GM18951 (cell line): Measurements from ENCODE around the gene MDH1.

Source experiments
- POLR2A ChIP-seq: IDR thresholded peaks from 4 replicates; pipeline ENCODE4 v1.6.1; 2011; ENCODE audit warnings: mild to moderate bottlenecking; ENCODE audit not compliant: insufficient read length, insufficient read depth; ENCODE audit errors: extremely low read depth
- in situ Hi-C: fragments of 300-500 bp; cut with MboI; formaldehyde crosslinking; loops from one replicate; pipeline ENCODE4 v1.12.0; 2022; ENCODE audit warnings: low sequenced_read_pairs, mixed read lengths, inconsistent platforms; ENCODE audit not compliant: unreplicated experiment

The MDH1 gene

GRCh38 chr2:63631501-63631900 is 42.7 kb downstream of the MDH1 start:
- no peak for TF ChIP-seq POLR2A
- in situ Hi-C loops: no loop called here

GRCh38 chr2:63632382-63632781 is 43.6 kb downstream of the MDH1 start:
- TF ChIP-seq POLR2A: no peak
- in situ Hi-C loops: no loop called here

GRCh38 chr2:63639344-63639743 is 50.6 kb downstream of the MDH1 start:
- in situ Hi-C loops: no loop called here
- TF ChIP-seq POLR2A: no peak

- TF ChIP-seq POLR2A: no peak
- in situ Hi-C loops: no loop called here
These were observed 54.2 kb downstream of the MDH1 start for GRCh38 chr2:63642946-63643345.

- in situ Hi-C loops: no loop called here
- TF ChIP-seq POLR2A: no peak
These were observed 54.7 kb downstream of the MDH1 start for GRCh38 chr2:63643486-63643885.

- TF ChIP-seq POLR2A: no peak
- in situ Hi-C loops: no loop called here
These were observed 59.9 kb downstream of the MDH1 start for GRCh38 chr2:63648632-63649031.

- no peak for TF ChIP-seq POLR2A
- in situ Hi-C loops: no loop called here
These were observed 61.1 kb downstream of the MDH1 start for GRCh38 chr2:63649829-63650228.

GRCh38 chr2:63650756-63651155 is 62.0 kb downstream of the MDH1 start:
- in situ Hi-C loops: no loop called here
- TF ChIP-seq POLR2A: no peak

- TF ChIP-seq POLR2A: no peak
- in situ Hi-C loops: no loop called here
These were observed 62.6 kb downstream of the MDH1 start for GRCh38 chr2:63651356-63651755.

- in situ Hi-C loops: no loop called here
- no peak for TF ChIP-seq POLR2A
These were observed 63.3 kb downstream of the MDH1 start for GRCh38 chr2:63651861-63652651.

GRCh38 chr2:63652652-63652985 is 63.9 kb downstream of the MDH1 start:
- TF ChIP-seq POLR2A: no peak
- in situ Hi-C loops: no loop called here

GRCh38 chr2:63654959-63655358 is 66.2 kb downstream of the MDH1 start:
- in situ Hi-C loops: no loop called here
- no peak for TF ChIP-seq POLR2A
